NCI-H1436 treated with DMSO at 0.1 percent for 48 hours (cell line): ENCODE measurements around the gene EP400.

Experiments used
- DNase-seq: peaks from one replicate; lab custom pipeline; 2025; lab: John Stamatoyannopoulos, UW

EP400 gene

DNA sequence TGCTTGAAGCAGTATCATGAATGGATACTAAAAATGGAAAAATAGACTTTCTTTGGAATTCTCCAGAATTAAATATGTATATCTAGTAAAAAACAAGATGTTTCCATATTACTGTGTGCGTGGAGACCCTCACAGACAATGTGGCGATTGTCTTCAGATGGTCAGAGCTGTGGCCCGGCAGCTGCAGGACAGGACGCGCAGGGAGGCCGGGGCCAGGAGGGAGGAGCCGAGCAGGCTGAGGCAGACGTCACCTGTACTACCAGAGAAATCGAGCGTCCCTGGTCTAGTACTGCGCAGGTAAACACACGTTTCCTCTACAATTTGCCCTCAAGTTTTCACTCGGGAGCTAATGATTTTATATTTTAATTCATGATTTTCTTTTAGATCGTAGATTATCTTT lies 171.5 kb downstream of the EP400 start:
- no peak for DNase-seq

DNA sequence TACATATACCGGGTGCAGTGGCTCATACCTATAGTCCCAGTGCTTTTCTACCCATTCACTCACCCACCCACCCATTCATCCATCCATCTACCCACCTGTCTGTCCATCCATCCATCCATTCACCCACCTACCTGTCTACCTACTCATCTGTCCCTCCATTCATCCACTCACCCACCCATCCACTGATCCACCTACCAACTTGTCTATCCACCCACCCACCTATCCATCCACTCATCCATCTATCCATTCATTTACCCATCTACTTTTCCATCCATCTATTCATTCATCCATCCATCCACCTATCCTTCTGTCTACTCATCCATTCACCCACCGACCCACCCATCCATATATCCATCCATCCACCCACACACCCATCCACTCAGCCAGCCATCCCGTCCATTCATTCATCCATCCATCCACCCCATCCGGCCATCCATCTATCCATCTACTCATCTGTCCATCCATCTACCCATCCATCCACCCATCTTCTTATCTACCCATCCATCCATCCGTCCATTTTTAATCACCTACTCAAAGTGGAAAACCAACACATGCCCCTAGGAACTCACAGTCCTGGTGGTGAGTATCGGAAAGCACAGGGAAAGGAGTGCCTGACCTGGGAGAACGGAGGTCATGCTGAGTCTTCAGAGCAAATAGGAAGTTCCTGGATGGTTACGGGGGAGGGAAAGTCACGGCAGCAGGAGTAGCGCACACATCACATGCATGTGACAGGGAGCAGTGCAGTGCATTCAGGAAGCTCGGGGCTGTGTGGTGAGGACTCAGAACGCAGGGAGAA lies 174.4 kb downstream of the EP400 start:
- no peak for DNase-seq

DNA sequence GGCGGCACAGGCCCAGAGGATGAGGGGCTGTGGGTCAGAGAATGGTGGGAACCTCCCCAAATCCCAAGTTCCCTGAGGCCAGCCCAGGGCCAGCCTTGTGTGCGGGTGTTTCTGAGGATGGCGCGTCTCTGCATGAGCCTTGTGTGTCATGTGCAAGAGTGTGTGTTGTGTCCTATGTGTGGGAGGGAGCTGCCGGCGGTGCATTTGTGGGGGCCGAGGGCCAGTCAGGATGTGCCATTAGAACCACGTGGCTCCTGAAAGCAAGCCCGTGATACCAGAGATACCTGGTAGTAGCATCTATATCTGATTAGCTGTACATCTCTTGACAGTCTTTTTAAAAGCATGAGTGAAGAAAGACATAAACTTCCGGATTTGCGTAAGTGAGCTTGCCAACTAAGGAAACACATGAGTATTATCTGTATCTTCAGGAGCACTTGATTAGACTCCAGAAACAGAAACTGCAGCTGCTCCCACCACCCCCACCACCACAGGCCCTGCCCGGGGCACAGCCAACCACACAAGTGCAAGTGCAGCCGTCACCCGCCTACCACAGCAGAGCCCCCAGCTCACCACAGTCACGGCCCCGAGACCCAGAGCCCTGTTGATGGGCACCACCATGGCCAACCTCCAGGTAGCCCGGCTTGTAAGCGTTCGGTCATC lies 175.2 kb downstream of the EP400 start:
- DNase-seq: no peak

DNA sequence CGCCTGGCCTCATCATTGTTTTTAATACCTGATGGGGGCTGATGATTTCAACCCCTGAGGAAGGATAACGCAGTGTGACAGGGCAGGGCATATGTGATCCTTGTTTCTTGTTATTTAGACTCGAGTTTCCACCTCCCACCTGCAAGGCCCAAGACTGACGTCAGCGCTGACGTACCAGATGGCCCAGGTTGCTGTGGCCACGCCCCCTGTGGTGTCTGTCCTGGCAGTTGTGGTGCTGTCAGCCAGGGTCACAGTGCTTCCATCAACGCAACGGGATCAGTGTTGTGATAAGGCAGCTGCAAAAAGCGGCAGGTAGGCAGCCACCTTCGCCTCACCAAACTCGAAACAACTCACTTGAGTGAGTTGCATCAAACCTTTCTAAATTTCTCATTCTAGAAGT lies 176.0 kb downstream of the EP400 start:
- DNase-seq: no peak

DNA sequence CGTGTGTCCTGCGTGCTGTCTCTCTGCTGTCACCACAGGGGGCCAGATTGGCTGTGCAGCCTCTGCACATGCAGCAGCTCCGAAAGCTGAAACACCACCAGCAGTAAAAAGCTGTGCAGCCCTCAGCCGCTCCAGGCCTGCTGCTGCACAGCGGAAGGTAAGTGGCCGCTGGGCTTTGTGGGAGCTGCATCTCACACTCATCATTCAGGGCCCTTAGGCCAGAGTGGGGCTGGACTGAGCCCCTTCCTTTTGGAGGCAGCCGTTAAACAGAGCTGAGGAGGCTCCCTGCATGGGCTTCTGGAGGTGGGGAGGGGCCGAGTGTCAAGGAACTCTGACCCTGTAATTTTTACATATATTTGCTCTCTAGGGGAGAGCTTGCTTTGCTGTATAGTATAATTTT lies 177.3 kb downstream of the EP400 start:
- DNase-seq: no peak

DNA sequence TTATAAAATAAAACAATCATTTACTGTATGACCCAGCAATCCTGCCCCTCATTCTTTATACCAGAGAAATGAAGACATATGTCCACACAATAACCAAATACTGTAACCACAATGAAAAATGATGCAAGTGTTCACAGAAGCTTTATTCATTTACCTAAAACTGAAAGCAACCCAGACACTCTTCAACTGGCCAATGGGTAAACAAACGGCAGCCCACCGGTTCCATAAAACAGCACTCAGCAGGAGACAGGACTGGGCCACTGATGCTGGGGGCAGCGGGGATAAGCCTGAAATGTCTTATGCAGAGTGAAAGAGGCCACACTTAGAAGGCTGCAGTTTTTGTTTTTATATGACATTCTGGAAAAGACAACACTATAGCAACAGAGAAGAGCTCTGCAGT lies 179.3 kb downstream of the EP400 start:
- DNase-seq: no peak

DNA sequence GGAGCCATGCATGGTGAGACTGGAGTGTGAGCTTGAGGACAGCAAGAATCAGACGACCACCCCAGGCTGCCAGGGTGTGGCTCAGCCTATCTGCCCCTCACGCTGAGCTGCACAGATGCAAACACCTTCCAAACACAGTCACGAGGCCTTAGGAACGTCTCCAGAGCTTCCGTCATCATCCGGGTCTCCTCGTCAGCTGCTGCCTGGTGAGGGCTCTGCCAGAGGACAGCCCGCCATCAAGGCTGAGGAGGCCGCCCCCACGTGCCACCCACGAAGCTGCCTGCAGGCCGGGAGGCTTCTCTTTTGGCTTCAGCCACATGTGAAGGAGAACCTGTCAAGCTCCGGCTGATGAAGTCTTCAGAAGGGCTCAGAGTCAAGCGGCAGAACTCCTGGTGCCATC lies 180.9 kb downstream of the EP400 start:
- DNase-seq: no peak
